ENCODE results near the gene TLCD4. TPM values are rescaled to one million over a fixed set of nuclear protein-coding genes. Genes with fewer than 3 reads are reported as not detected.

TLCD4 gene
- total and polyA plus RNA-seq, 8 donors, result 2.1 to 19.5 (median 13.2) TPM

DNA sequence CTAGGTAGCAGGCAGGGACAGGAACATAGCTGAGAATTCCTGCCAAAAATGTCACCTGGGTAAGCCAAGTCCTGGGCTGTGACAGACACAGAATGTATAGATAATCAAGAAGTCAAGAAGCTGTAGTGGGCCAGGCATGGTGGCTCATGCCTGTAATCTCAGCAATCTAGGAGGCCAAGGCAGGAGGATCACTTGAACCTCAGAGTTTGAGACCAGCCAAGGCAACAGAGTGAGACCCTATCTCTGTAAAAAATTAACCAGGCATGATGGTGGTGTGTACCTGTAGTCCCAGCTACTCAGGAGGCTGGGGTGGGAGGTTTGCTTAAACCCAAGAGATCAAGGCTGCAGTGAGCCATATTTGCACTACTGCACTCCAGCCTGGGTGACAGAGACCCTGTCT lies 41.1 kb upstream of the TLCD4 start:
- no peaks in the 10 kb centered on the region for H3K36me3 ChIP-seq
- TF ChIP-seq, protein P1, sequence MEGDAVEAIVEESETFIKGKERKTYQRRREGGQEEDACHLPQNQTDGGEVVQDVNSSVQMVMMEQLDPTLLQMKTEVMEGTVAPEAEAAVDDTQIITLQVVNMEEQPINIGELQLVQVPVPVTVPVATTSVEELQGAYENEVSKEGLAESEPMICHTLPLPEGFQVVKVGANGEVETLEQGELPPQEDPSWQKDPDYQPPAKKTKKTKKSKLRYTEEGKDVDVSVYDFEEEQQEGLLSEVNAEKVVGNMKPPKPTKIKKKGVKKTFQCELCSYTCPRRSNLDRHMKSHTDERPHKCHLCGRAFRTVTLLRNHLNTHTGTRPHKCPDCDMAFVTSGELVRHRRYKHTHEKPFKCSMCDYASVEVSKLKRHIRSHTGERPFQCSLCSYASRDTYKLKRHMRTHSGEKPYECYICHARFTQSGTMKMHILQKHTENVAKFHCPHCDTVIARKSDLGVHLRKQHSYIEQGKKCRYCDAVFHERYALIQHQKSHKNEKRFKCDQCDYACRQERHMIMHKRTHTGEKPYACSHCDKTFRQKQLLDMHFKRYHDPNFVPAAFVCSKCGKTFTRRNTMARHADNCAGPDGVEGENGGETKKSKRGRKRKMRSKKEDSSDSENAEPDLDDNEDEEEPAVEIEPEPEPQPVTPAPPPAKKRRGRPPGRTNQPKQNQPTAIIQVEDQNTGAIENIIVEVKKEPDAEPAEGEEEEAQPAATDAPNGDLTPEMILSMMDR (IDR thresholded peaks at IDR 0.05), result no peak
- H3K4me3 ChIP-seq, result no peak overlapping the region
- no peaks in the 10 kb centered on the region for H3K27me3 ChIP-seq
- no peak for DNase-seq
- H3K4me1 ChIP-seq, result peaks cover 0 to 10% (median 3%) of the 10 kb centered on the region in 3 donors
- no peak for ATAC-seq
- H3K27ac ChIP-seq, result no peak overlapping the region
- no peak for FAIRE-seq
- no peaks in the 10 kb centered on the region for H3K9me3 ChIP-seq
- intact Hi-C loops (cut with DNase I), result no loop called here

DNA sequence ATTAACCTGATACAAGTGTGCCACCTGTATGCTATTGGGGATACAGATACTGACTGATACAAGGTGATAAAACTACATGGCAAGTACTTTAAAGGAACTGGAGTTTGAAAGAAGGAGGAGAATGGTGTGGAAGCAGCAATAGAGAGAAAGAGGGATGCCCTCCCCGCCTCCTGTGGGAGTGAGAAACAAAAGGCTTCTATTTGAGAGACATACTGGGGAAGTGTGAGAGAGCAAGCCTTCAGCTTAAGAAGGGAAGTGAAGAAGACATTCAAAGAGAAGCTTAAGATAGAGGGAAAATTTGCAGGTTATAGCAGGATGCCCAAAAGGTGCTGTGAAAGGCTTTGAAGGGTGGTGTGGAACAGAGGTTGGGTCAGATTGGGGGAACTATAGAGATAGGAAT lies 36.7 kb upstream of the TLCD4 start:
- FAIRE-seq (no peak), ATAC-seq (no peak), DNase-seq (no peak)
- TF ChIP-seq, protein P1 (IDR thresholded peaks at IDR 0.05), result no peak
- intact Hi-C loops (cut with DNase I), result loop anchor here in 1 of 3 donors (10.0 kb wide), 1 partner anchor 154 kb away; the partner anchor contains the start of gene RWDD3
- WGBS, 2 donors, result 82 to 85% methylated on average over 1 of the region's 1 CpG
- no peaks in the 10 kb centered on the region for H3K9me3 ChIP-seq
- H3K4me1 ChIP-seq, result no peaks in the 10 kb centered on the region
- no peaks in the 10 kb centered on the region for H3K27me3 ChIP-seq
- H3K4me3 ChIP-seq, result no peak overlapping the region
- H3K27ac ChIP-seq, result no peak overlapping the region
- H3K36me3 ChIP-seq, result no peaks in the 10 kb centered on the region

DNA sequence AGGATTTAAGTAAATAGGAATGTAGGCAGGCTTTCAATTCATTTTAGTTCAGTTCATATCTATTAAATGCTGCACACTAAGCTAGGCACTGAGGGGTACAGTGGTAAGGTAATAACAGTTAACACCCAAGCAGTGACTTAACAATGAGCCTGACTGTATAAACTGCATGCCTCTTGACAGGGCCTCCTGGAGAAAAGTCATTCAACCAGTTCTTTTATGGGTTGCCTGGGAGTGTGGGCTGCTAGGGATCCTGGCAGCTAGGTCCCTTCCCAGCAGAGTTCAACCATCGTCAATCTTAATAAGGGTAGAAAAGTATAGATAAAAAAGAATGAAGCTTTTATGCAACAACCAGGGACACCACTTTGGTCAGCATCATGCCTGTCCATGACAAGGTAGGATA lies 36.3 kb upstream of the TLCD4 start:
- TF ChIP-seq, protein P1 (IDR thresholded peaks at IDR 0.05), result no peak
- no peak overlapping the region for H3K27ac ChIP-seq
- FAIRE-seq, result no peak
- H3K9me3 ChIP-seq, result no peaks in the 10 kb centered on the region
- 36 to 60% methylated on average over 1 of the region's 1 CpG for WGBS, 2 donors
- intact Hi-C loops (cut with DNase I), result loop anchor here in 1 of 3 donors (10.0 kb wide), 1 partner anchor 154 kb away; the partner anchor contains the start of gene RWDD3
- no peaks in the 10 kb centered on the region for H3K36me3 ChIP-seq
- H3K4me1 ChIP-seq, result no peaks in the 10 kb centered on the region
- no peak overlapping the region for H3K4me3 ChIP-seq
- DNase-seq, result no peak
- no peaks in the 10 kb centered on the region for H3K27me3 ChIP-seq
- no peak for ATAC-seq

DNA sequence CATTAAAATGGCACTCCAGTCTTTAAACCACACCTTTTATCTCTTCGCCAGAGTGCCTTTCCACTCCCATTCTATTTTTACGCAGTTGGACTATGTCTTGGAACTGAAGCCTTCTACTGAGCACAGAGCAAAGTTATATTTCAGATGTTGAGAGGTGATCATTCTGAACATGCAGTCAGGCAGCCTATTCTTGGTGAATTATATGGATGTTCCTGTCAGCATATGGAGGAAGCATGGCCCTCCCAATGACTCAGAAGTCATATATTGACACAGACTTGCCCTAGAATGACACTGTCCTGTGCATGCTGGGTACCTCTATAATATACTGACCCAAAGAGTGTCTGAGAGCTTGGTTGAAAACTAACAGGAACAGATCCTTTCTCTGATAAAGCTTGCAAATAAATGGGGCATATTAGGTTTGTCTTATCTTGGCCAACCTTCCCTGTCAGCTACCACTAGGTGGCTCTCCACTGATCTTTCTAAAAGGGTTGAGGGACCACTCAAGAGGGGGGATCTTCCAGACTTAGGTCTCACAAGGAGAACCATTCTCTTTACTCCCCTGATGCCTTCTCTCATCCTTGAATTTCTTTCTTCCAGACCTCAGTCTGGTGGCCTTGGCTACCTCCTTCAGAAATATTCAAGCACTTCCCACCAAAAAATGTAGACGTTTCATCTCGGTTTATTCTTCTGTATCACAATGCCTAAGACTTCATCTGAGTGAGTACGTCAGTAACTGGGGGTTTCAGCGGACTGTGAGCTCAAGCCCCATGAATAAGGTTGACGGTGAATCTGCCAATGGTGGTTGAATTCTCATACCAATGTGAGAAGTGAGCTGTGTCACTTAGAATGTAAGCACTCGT lies 32.6 kb upstream of the TLCD4 start:
- Histone ChIP-seq H3K4me1 (peaks cover 0 to 4% (median 0%) of the 10 kb centered on the region in 3 donors), H3K9me3 (no peaks in the 10 kb centered on the region), H3K27me3 (no peaks in the 10 kb centered on the region), H3K36me3 (no peaks in the 10 kb centered on the region), H3K4me3 (no peak overlapping the region), H3K27ac (no peak overlapping the region)
- FAIRE-seq (no peak), DNase-seq (no peak), ATAC-seq (peak; percentile 38 to 80 (median 59))
- intact Hi-C loops (cut with DNase I), result loop anchor here in 1 of 3 donors (10.0 kb wide), 1 partner anchor 150 kb away; the partner anchor contains the start of gene RWDD3
- WGBS, 2 donors, result 68 to 85% methylated on average over 8 of the region's 8 CpGs
- TF ChIP-seq, protein P1 (IDR thresholded peaks at IDR 0.05), result peak; percentile 17 to 40 (median 26)

DNA sequence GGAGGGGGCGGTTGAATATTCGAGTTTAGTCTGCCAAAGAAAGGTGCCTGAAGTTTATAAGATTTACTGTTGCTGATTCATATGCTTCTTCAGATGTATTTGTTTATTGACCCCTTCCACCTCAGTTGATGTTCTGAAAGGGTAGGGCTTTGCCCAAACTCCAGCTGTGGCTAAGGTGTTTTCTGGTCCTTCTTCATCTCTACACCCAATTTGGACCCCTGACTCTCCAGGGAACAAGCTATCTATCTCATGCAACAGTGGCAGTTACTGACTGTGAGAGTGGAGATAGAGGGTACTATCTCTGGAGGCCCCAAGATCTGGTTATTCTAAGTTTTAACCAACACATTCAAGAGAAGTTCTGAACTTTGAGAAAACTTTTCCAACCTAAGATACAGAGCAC lies 31.8 kb upstream of the TLCD4 start:
- no peak for ATAC-seq
- WGBS, 2 donors, result 40 to 61% methylated on average over 2 of the region's 2 CpGs
- intact Hi-C loops (cut with DNase I), result loop anchor here in 1 of 3 donors (10.0 kb wide), 1 partner anchor 149 kb away; the partner anchor contains the start of gene RWDD3

More for the DNA sequence above, 31.8 kb upstream of the TLCD4 start:
- FAIRE-seq (no peak), DNase-seq (no peak)
- TF ChIP-seq, protein P1 (IDR thresholded peaks at IDR 0.05), result no peak
- no peak overlapping the region for H3K4me3 ChIP-seq
- H3K27me3 ChIP-seq, result no peaks in the 10 kb centered on the region
- H3K36me3 ChIP-seq, result no peaks in the 10 kb centered on the region
- H3K4me1 ChIP-seq, result peaks cover 0 to 4% (median 0%) of the 10 kb centered on the region in 3 donors
- H3K9me3 ChIP-seq, result no peaks in the 10 kb centered on the region
- H3K27ac ChIP-seq, result no peak overlapping the region

All from pancreas (tissue), 10 donors.